ENCODE data around the gene GATA2. TPM values are rescaled to one million over a fixed set of nuclear protein-coding genes. Genes with fewer than 3 reads are reported as not detected.

Gene GATA2
- 56.0 TPM for total RNA-seq

GRCh38 chr3:128492671-128493569 is at the start of gene GATA2:
TSS of gene GATA2 (minus strand) at chr3:128493201. CDS start at chr3:128487031, 6,170 bp downstream.
- intact Hi-C loops (cut with DNase I): loop anchor here (10.0 kb wide), 1 partner anchor 418 kb away; no protein-coding TSS in a partner anchor
- peaks cover 28 to 34% of the 10 kb centered on the region in 2 donors for H3K4me1 ChIP-seq
- no peaks in the 10 kb centered on the region for H3K36me3 ChIP-seq
- TF ChIP-seq, protein P1, sequence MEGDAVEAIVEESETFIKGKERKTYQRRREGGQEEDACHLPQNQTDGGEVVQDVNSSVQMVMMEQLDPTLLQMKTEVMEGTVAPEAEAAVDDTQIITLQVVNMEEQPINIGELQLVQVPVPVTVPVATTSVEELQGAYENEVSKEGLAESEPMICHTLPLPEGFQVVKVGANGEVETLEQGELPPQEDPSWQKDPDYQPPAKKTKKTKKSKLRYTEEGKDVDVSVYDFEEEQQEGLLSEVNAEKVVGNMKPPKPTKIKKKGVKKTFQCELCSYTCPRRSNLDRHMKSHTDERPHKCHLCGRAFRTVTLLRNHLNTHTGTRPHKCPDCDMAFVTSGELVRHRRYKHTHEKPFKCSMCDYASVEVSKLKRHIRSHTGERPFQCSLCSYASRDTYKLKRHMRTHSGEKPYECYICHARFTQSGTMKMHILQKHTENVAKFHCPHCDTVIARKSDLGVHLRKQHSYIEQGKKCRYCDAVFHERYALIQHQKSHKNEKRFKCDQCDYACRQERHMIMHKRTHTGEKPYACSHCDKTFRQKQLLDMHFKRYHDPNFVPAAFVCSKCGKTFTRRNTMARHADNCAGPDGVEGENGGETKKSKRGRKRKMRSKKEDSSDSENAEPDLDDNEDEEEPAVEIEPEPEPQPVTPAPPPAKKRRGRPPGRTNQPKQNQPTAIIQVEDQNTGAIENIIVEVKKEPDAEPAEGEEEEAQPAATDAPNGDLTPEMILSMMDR (IDR thresholded peaks at IDR 0.05): no peak
- H3K27me3 ChIP-seq: peaks cover 59% of the 10 kb centered on the region
- H3K9me3 ChIP-seq: no peaks in the 10 kb centered on the region
- peak in 1 of 2 donors; percentile 54 for DNase-seq (ENCODE audit: low spot score in 2 of 2)
- peak within 1 kb of the TSS in 1 of 2 donors; percentile 15 for H3K4me3 ChIP-seq
- H3K27ac ChIP-seq: no peak within 1 kb of the TSS

DNA sequence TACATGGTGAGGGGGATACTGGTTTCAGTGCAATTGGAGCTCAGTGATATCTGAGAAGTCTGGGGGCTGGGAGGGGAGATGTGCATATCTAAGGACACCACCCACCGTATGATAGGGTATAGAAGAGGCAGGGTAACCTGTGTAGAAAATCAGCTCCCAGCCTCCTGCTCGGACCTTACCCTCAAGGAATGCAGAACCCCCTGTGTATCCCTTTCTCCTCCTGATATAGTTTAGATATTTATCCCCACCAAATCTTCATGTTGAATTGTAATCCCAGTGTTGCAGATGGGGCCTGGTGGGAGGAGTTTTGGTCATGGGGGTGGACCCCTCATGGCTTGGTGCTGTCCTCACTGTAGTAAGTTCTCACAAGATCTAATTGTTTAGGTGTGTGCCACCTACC is 48.2 kb upstream of the GATA2 start:
- Histone ChIP-seq H3K4me1 (no peaks in the 10 kb centered on the region), H3K27me3 (no peaks in the 10 kb centered on the region), H3K4me3 (no peak overlapping the region), H3K27ac (no peak overlapping the region), H3K9me3 (peaks cover 0 to 5% of the 10 kb centered on the region in 2 donors), H3K36me3 (no peaks in the 10 kb centered on the region)
- no peak for DNase-seq (ENCODE audit: low spot score in 2 of 2)
- intact Hi-C loops (cut with DNase I): no loop called here
- TF ChIP-seq, protein P1 (IDR thresholded peaks at IDR 0.05): no peak

- Histone ChIP-seq H3K27ac (no peak overlapping the region), H3K4me1 (no peaks in the 10 kb centered on the region), H3K36me3 (no peaks in the 10 kb centered on the region), H3K4me3 (no peak overlapping the region), H3K9me3 (peaks cover 0 to 5% of the 10 kb centered on the region in 2 donors), H3K27me3 (no peaks in the 10 kb centered on the region)
- TF ChIP-seq, protein P1 (IDR thresholded peaks at IDR 0.05): no peak
- intact Hi-C loops (cut with DNase I): no loop called here
- no peak for DNase-seq (ENCODE audit: low spot score in 2 of 2)
Observed at GRCh38 chr3:128539376-128539775, 46.4 kb upstream of the GATA2 start.

- H3K9me3 ChIP-seq: no peaks in the 10 kb centered on the region
- TF ChIP-seq, protein P1 (IDR thresholded peaks at IDR 0.05): no peak
- H3K36me3 ChIP-seq: no peaks in the 10 kb centered on the region
- no peak overlapping the region for H3K27ac ChIP-seq
- DNase-seq (ENCODE audit: low spot score in 2 of 2): no peak
- intact Hi-C loops (cut with DNase I): no loop called here
- H3K4me1 ChIP-seq: no peaks in the 10 kb centered on the region
- no peaks in the 10 kb centered on the region for H3K27me3 ChIP-seq
- H3K4me3 ChIP-seq: no peak overlapping the region
Observed at GRCh38 chr3:128537091-128537703, 44.2 kb upstream of the GATA2 start.

DNA sequence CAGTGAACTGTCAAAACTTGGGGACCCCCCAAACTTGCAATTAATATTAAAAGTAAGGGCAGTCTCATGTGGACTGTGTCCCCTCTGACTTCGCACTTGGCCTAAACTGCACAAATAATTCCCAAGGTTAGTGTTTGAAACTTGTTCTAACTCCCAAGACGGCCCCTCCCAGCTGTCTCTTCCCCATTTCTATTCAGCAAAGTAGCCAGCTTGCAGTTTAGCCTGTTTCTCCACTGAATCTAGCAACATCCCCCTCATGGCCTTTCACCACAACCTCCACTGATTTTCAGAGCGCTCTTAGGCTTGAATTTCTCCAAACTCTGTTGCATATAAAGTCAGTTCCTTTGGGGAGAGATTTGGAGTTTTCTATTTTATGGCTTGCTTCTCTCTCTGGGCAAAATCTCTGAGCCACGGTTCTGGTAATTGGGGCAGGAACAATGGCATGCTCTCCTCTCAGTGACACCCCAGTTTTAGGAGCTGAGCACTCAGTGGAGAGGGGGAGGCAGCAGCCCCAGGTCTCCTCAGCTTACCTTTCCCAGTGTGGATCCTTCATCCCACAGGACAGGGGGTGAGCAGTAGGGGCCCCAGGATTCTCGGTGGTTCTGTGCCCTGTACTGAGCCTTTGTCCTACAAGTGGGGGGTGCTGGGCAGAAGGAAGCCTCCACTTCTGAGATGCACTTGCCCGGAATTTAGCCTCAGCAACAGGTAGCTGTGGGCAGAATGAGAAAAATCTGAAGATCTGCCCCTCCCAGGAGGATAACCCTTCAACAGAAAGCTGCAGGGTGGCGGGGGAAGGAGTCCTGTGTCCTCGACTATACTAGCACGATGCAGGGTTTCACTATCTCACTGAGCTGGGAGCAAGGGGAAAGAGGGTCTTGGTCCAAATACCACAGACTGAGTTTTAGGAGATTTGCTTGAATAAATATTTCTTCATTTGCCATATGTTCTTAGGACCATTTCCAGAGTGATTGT is 39.3 kb upstream of the GATA2 start:
- TF ChIP-seq, protein P1 (IDR thresholded peaks at IDR 0.05): no peak
- DNase-seq (ENCODE audit: low spot score in 2 of 2): no peak
- Histone ChIP-seq H3K27me3 (no peaks in the 10 kb centered on the region), H3K4me1 (no peaks in the 10 kb centered on the region), H3K27ac (no peak overlapping the region), H3K36me3 (no peaks in the 10 kb centered on the region), H3K4me3 (no peak overlapping the region), H3K9me3 (no peaks in the 10 kb centered on the region)
- intact Hi-C loops (cut with DNase I): no loop called here
